K562 (cell line): ENCODE data around the gene HS3ST4.

Source experiments
- CBFA2T3 ChIP-seq: fragments of 450-650 bp; IDR thresholded peaks from 2 replicates; pipeline ENCODE4 v1.6.1; 2017
- FOXP4 ChIP-seq: sonication (generic); formaldehyde crosslinking; IDR thresholded peaks from 2 replicates; pipeline ENCODE4 v1.8.0; 2022; ENCODE audit warnings: mild to moderate bottlenecking, missing genetic modification reagents, borderline replicate concordance
- GATA2 ChIP-seq: sonication (generic); formaldehyde crosslinking; IDR thresholded peaks from 2 replicates; pipeline ENCODE4 v1.4.0; 2020; ENCODE audit warnings: mild to moderate bottlenecking, missing genetic modification reagents
- HMGN3 ChIP-seq: IDR thresholded peaks from 2 replicates; pipeline ENCODE4 v1.6.1; 2011; ENCODE audit warnings: borderline replicate concordance, low read depth, mild to moderate bottlenecking, mixed read lengths, low read length; ENCODE audit not compliant: insufficient read length; ENCODE audit errors: extremely low read depth
- JUN ChIP-seq, 2 experiments: sonication (generic) in 1 of 2; formaldehyde crosslinking in 1 of 2; IDR thresholded peaks; 2 replicates each; pipeline versions ENCODE4 v1.6.1 to v1.8.0; 2012 to 2022; ENCODE audit warnings: borderline replicate concordance in 2 of 2, mild to moderate bottlenecking in 2 of 2, improper control_type of control experiment in 1 of 2, low read depth in 1 of 2, low read length in 1 of 2, missing genetic modification reagents in 1 of 2
- NFRKB ChIP-seq: fragments of 450-650 bp; IDR thresholded peaks from 2 replicates; pipeline ENCODE4 v1.6.1; 2016; ENCODE audit warnings: low read depth
- TAF1 ChIP-seq: IDR thresholded peaks from 2 replicates; pipeline ENCODE4 v1.6.1; 2011; ENCODE audit warnings: mild to moderate bottlenecking, low read length, moderate library complexity; ENCODE audit not compliant: insufficient read depth, control insufficient read depth, severe bottlenecking; ENCODE audit errors: extremely low read depth
- TRIM28 ChIP-seq: fragments of 450-650 bp; IDR thresholded peaks from 2 replicates; pipeline ENCODE4 v1.6.1; 2017
- ZNF146 ChIP-seq: IDR thresholded peaks from one replicate; pipeline ENCODE4 v1.6.1; 2018; ENCODE audit warnings: missing compliant biosample characterization; ENCODE audit not compliant: unreplicated experiment
- ZNF239 ChIP-seq: fragments of 250-450 bp; sonication (Bioruptor Pico); IDR thresholded peaks from 2 replicates; pipeline ENCODE4 v1.4.0; 2020; ENCODE audit warnings: mild to moderate bottlenecking
- TF ChIP-seq, protein P1 (sequence below): fragments of 450-650 bp; formaldehyde crosslinking; IDR thresholded peaks from 2 replicates; pipeline ENCODE4 v1.4.0; 2022; ENCODE audit warnings: mild to moderate bottlenecking, moderate library complexity
- TF ChIP-seq, protein P2 (sequence below): fragments of 450-650 bp; IDR thresholded peaks from 2 replicates; pipeline ENCODE4 v1.6.1; 2016; ENCODE audit warnings: borderline replicate concordance
- TF ChIP-seq, protein P3 (sequence below): fragments of 250-450 bp; sonication (Bioruptor Pico); IDR thresholded peaks from 2 replicates; pipeline ENCODE4 v1.8.0; 2022; ENCODE audit warnings: inconsistent platforms, mild to moderate bottlenecking, moderate library complexity, borderline replicate concordance

- no peak for TF ChIP-seq ZNF146
- no peak for TF ChIP-seq TAF1
- no peak for TF ChIP-seq JUN (IDR thresholded peaks at IDR 0.05; ENCODE audit: borderline replicate concordance, low read depth, low read length)
- no peak for TF ChIP-seq JUN (CRISPR knock-in tag; IDR thresholded peaks at IDR 0.05; ENCODE audit: borderline replicate concordance)
- TF ChIP-seq ZNF239 (CRISPR knock-in tag), result no peak
- no peak for TF ChIP-seq CBFA2T3
- no peak for TF ChIP-seq FOXP4 (CRISPR knock-in tag)
- TF ChIP-seq, protein P1, sequence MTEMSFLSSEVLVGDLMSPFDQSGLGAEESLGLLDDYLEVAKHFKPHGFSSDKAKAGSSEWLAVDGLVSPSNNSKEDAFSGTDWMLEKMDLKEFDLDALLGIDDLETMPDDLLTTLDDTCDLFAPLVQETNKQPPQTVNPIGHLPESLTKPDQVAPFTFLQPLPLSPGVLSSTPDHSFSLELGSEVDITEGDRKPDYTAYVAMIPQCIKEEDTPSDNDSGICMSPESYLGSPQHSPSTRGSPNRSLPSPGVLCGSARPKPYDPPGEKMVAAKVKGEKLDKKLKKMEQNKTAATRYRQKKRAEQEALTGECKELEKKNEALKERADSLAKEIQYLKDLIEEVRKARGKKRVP, result no peak
- TF ChIP-seq, protein P2, sequence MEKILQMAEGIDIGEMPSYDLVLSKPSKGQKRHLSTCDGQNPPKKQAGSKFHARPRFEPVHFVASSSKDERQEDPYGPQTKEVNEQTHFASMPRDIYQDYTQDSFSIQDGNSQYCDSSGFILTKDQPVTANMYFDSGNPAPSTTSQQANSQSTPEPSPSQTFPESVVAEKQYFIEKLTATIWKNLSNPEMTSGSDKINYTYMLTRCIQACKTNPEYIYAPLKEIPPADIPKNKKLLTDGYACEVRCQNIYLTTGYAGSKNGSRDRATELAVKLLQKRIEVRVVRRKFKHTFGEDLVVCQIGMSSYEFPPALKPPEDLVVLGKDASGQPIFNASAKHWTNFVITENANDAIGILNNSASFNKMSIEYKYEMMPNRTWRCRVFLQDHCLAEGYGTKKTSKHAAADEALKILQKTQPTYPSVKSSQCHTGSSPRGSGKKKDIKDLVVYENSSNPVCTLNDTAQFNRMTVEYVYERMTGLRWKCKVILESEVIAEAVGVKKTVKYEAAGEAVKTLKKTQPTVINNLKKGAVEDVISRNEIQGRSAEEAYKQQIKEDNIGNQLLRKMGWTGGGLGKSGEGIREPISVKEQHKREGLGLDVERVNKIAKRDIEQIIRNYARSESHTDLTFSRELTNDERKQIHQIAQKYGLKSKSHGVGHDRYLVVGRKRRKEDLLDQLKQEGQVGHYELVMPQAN, result no peak
- no peak for TF ChIP-seq GATA2
- no peak for TF ChIP-seq TRIM28
- TF ChIP-seq, protein P3, sequence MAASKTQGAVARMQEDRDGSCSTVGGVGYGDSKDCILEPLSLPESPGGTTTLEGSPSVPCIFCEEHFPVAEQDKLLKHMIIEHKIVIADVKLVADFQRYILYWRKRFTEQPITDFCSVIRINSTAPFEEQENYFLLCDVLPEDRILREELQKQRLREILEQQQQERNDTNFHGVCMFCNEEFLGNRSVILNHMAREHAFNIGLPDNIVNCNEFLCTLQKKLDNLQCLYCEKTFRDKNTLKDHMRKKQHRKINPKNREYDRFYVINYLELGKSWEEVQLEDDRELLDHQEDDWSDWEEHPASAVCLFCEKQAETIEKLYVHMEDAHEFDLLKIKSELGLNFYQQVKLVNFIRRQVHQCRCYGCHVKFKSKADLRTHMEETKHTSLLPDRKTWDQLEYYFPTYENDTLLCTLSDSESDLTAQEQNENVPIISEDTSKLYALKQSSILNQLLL (CRISPR knock-in tag), result no peak
- TF ChIP-seq HMGN3, result no peak
- TF ChIP-seq NFRKB, result no peak
Observed at GRCh38 chr16:26134588-26134987, 442.8 kb downstream of the HS3ST4 start.
